OCI-LY7 (cell line): ENCODE results near the gene APOC3. TPM values are rescaled to one million over a fixed set of nuclear protein-coding genes. Genes with fewer than 3 reads are reported as not detected.

Source experiments
- BruUV-seq: library from RNA; stranded (reverse); fragments of 400-500 nt; replicated peaks from 2 replicates; lab custom pipeline; 2021; lab: Mats Ljungman, UMichigan
- CTCF ChIA-PET: fragments of 300-600 bp; sonication (Branson Sonifier 250); formaldehyde crosslinking; loops from one replicate; lab custom pipeline; 2022; ENCODE audit warnings: antibody characterized with exemption; ENCODE audit not compliant: unreplicated experiment; lab: Charles Lee
- POLR2A ChIA-PET: fragments of 300-600 bp; sonication (Branson Sonifier 250); formaldehyde crosslinking; loops from one replicate; lab custom pipeline; 2022; ENCODE audit warnings: antibody characterized with exemption; lab: Charles Lee
- DNase-seq: peaks from one replicate; pipeline ENCODE4 v3.0.0-alpha.2; 2015; ENCODE audit warnings: low spot score
- H2AFZ ChIP-seq: fragments of 200-600 bp; sonication (generic), shearing (Covaris generic); 2 replicates; pipeline ENCODE4 v1.6.1; 2014; ENCODE audit warnings: mild to moderate bottlenecking, antibody characterized with exemption, low read length, moderate library complexity
- H3K27ac ChIP-seq: fragments of 200-600 bp; sonication (generic); 2 replicates; pipeline ENCODE4 v1.5.1; 2014; ENCODE audit warnings: mixed run types, low read depth, mild to moderate bottlenecking, moderate library complexity, low read length, inconsistent platforms; ENCODE audit not compliant: poor library complexity, severe bottlenecking
- H3K36me3 ChIP-seq: fragments of 200-600 bp; sonication (generic); 2 replicates; pipeline ENCODE4 v1.6.1; 2014; ENCODE audit warnings: mild to moderate bottlenecking, antibody characterized with exemption, low read length, moderate library complexity, mixed read lengths; ENCODE audit not compliant: insufficient read depth
- H3K4me1 ChIP-seq: fragments of 200-600 bp; sonication (generic); 2 replicates; pipeline ENCODE4 v1.5.1; 2014; ENCODE audit warnings: mild to moderate bottlenecking, low read length; ENCODE audit not compliant: insufficient read depth, poor library complexity, severe bottlenecking
- H3K4me2 ChIP-seq: fragments of 200-600 bp; sonication (generic); 2 replicates; pipeline ENCODE4 v1.6.1; 2014; ENCODE audit warnings: mild to moderate bottlenecking, low read length
- H3K4me3 ChIP-seq: fragments of 200-600 bp; sonication (generic); 2 replicates; pipeline ENCODE4 v1.5.1; 2014; ENCODE audit warnings: mild to moderate bottlenecking, low read depth, low read length; ENCODE audit not compliant: poor library complexity, severe bottlenecking
- H3K79me2 ChIP-seq: fragments of 200-600 bp; sonication (generic); 2 replicates; pipeline ENCODE4 v1.6.1; 2016; ENCODE audit warnings: low read depth, mild to moderate bottlenecking, low read length, moderate library complexity, mixed read lengths; ENCODE audit not compliant: insufficient read depth
- H3K9me2 ChIP-seq: fragments of 200-600 bp; sonication (generic); 2 replicates; pipeline ENCODE4 v1.6.1; 2016; ENCODE audit warnings: mild to moderate bottlenecking, low read length, mixed read lengths; ENCODE audit not compliant: insufficient read depth
- H3K9me3 ChIP-seq: fragments of 200-600 bp; sonication (generic); 2 replicates; pipeline ENCODE4 v1.6.1; 2014; ENCODE audit warnings: mild to moderate bottlenecking, mixed run types, low read length, mixed read lengths
- H4K20me1 ChIP-seq: fragments of 200-600 bp; sonication (generic); 2 replicates; pipeline ENCODE4 v1.6.1; 2014; ENCODE audit warnings: mild to moderate bottlenecking, antibody characterized with exemption, low read length, moderate library complexity, mixed read lengths; ENCODE audit not compliant: insufficient read depth
- CTCF ChIP-seq: fragments of 200-600 bp; sonication (generic); conservative IDR thresholded peaks from 2 replicates; pipeline ENCODE4 v1.5.1; 2014; ENCODE audit warnings: mild to moderate bottlenecking, antibody characterized with exemption, low read length, moderate library complexity, mixed read lengths
- EZH2phosphoT487 ChIP-seq: fragments of 200-600 bp; sonication (generic); IDR thresholded peaks from 2 replicates; pipeline ENCODE4 v1.6.1; 2018; ENCODE audit warnings: low read depth, borderline replicate concordance, mild to moderate bottlenecking, mixed run types, antibody characterized with exemption, low read length, moderate library complexity, mixed read lengths
- intact Hi-C: fragments of 100-400 bp; cut with micrococcal nuclease; formaldehyde crosslinking; loops from one replicate; pipeline ENCODE4 v1.10.0; 2022; ENCODE audit not compliant: unreplicated experiment
- total RNA-seq, 2 experiments: library from RNA; depleted of rRNA in 1 of 2; stranded (reverse); fragments of >200 nt in 1 of 2; shearing (Covaris generic) in 1 of 2; gene quantifications; 2 replicates each; pipeline ENCODE4 v1.2.3, GENCODE V29; 2014 to 2022

The APOC3 gene
- total RNA-seq, 2 experiments from 2014 or later = not detected

- POLR2A ChIA-PET = interaction anchor here (0.6 to 1.6 kb wide), 2 partner anchors 12 to 146 kb away, joined by 4 read pairs; no protein-coding TSS in a partner anchor
- TF ChIP-seq CTCF (no peak), EZH2phosphoT487 (no peak)
- H3K4me3 ChIP-seq = no peak within 1 kb of the TSS
- CTCF ChIA-PET = no interaction called here
- H3K36me3 ChIP-seq = no peaks in the 10 kb centered on the region
- H3K9me2 ChIP-seq = no peaks in the 10 kb centered on the region
- no peaks in the 10 kb centered on the region for H3K9me3 ChIP-seq
- no peaks in the 10 kb centered on the region for H4K20me1 ChIP-seq
- H3K27ac ChIP-seq = no peak within 1 kb of the TSS
- BruUV-seq = no TSS peak
- no peaks in the 10 kb centered on the region for H3K79me2 ChIP-seq
- no peaks in the 10 kb centered on the region for H3K4me1 ChIP-seq
- DNase-seq = no peak
- intact Hi-C loops = no loop called here
- no peak within 1 kb of the TSS for H3K4me2 ChIP-seq
- no peak within 1 kb of the TSS for H2AFZ ChIP-seq
Observed at GRCh38 chr11:116823031-116823843, 6.5 kb upstream of the APOC3 start, which contains the start of gene APOA4. TSS of gene APOA4 (minus strand) at chr11:116823304. CDS start at chr11:116823191, 113 bp downstream.

- no peaks in the 10 kb centered on the region for H3K4me1 ChIP-seq
- no peak overlapping the region for H3K4me3 ChIP-seq
- intact Hi-C loops = no loop called here
- H3K27ac ChIP-seq = no peak overlapping the region
- ChIA-PET POLR2A (no interaction called here), CTCF (no interaction called here)
- H3K79me2 ChIP-seq = no peaks in the 10 kb centered on the region
- DNase-seq = no peak
- no peak overlapping the region for H3K4me2 ChIP-seq
- no peaks in the 10 kb centered on the region for H3K36me3 ChIP-seq
- H3K9me3 ChIP-seq = no peaks in the 10 kb centered on the region
- H4K20me1 ChIP-seq = no peaks in the 10 kb centered on the region
- no peak overlapping the region for H2AFZ ChIP-seq
- no TSS peak for BruUV-seq
- H3K9me2 ChIP-seq = no peaks in the 10 kb centered on the region
- TF ChIP-seq EZH2phosphoT487 = no peak
- no peak for TF ChIP-seq CTCF
Observed at GRCh38 chr11:116825434-116825833, 4.3 kb upstream of the APOC3 start.
